Measurements from ENCODE around the gene LIMK2. TPM values are rescaled to one million over a fixed set of nuclear protein-coding genes. Genes with fewer than 3 reads are reported as not detected.
"Not testable (repeated sequence)": the region's sequence is repeated elsewhere in the genome, so short reads cannot be mapped to it uniquely, and the experiment has no call there.

Gene LIMK2
- total and polyA plus RNA-seq, 2 donors = 21.6 to 32.6 TPM

- Histone ChIP-seq H3K4me1 (ENCODE audit: control insufficient read depth in 2 of 2, insufficient read depth in 2 of 2, low read length in 2 of 2) (peaks cover 5 to 8% of the 10 kb centered on the region in 2 donors), H3K27me3 (ENCODE audit: control insufficient read depth in 2 of 2, insufficient read depth in 1 of 2, low read length in 1 of 2) (no peaks in the 10 kb centered on the region), H3K27ac (ENCODE audit: low read depth in 1 of 2, low read length in 1 of 2) (no peak overlapping the region), H3K36me3 (ENCODE audit: control insufficient read depth in 2 of 2, insufficient read depth in 2 of 2, low read length in 1 of 2) (peaks cover 18 to 20% of the 10 kb centered on the region in 2 donors), H3K9me3 (ENCODE audit: control insufficient read depth in 2 of 2, insufficient read depth in 1 of 2, low read length in 1 of 2) (no peaks in the 10 kb centered on the region), H3K4me3 (ENCODE audit: low read length in 2 of 2) (no peak overlapping the region)
- DNase-seq (ENCODE audit: low read depth in 6 of 9, low spot score in 9 of 9) = no peak
- WGBS = 98% methylated on average over 5 of the region's 5 CpGs
These were observed 10.6 kb downstream of the LIMK2 start for GRCh38 chr22:31222736-31223135.

GRCh38 chr22:31223786-31224191 lies 11.7 kb downstream of the LIMK2 start:
- Histone ChIP-seq H3K4me1 (ENCODE audit: control insufficient read depth in 2 of 2, insufficient read depth in 2 of 2, low read length in 2 of 2) (peaks cover 2 to 5% of the 10 kb centered on the region in 2 donors), H3K4me3 (ENCODE audit: low read length in 2 of 2) (no peak overlapping the region), H3K27me3 (ENCODE audit: control insufficient read depth in 2 of 2, insufficient read depth in 1 of 2, low read length in 1 of 2) (no peaks in the 10 kb centered on the region), H3K27ac (ENCODE audit: low read depth in 1 of 2, low read length in 1 of 2) (no peak overlapping the region), H3K36me3 (ENCODE audit: control insufficient read depth in 2 of 2, insufficient read depth in 2 of 2, low read length in 1 of 2) (peaks cover 17 to 22% of the 10 kb centered on the region in 2 donors), H3K9me3 (ENCODE audit: control insufficient read depth in 2 of 2, insufficient read depth in 1 of 2, low read length in 1 of 2) (no peaks in the 10 kb centered on the region)
- WGBS = 94% methylated on average over 3 of the region's 3 CpGs
- DNase-seq (ENCODE audit: low read depth in 6 of 9, low spot score in 9 of 9) = no peak

- H3K27me3 ChIP-seq (ENCODE audit: control insufficient read depth in 2 of 2, insufficient read depth in 1 of 2, low read length in 1 of 2); H3K4me3 ChIP-seq (ENCODE audit: low read length in 2 of 2); H3K27ac ChIP-seq (ENCODE audit: low read depth in 1 of 2, low read length in 1 of 2); H3K9me3 ChIP-seq (ENCODE audit: control insufficient read depth in 2 of 2, insufficient read depth in 1 of 2, low read length in 1 of 2); DNase-seq (ENCODE audit: low read depth in 6 of 9, low spot score in 9 of 9): not testable (repeated sequence)
- peaks cover 14 to 23% of the 10 kb centered on the region in 2 donors for H3K36me3 ChIP-seq (ENCODE audit: control insufficient read depth in 2 of 2, insufficient read depth in 2 of 2, low read length in 1 of 2)
- peaks cover 2 to 14% of the 10 kb centered on the region in 2 donors for H3K4me1 ChIP-seq (ENCODE audit: control insufficient read depth in 2 of 2, insufficient read depth in 2 of 2, low read length in 2 of 2)
- 97% methylated on average over 4 of the region's 4 CpGs for WGBS
These were observed 12.6 kb downstream of the LIMK2 start for GRCh38 chr22:31224691-31225090.

GRCh38 chr22:31227186-31227585 lies 15.1 kb downstream of the LIMK2 start:
- no peak overlapping the region for H3K27ac ChIP-seq (ENCODE audit: low read depth in 1 of 2, low read length in 1 of 2)
- no peaks in the 10 kb centered on the region for H3K27me3 ChIP-seq (ENCODE audit: control insufficient read depth in 2 of 2, insufficient read depth in 1 of 2, low read length in 1 of 2)
- H3K36me3 ChIP-seq (ENCODE audit: control insufficient read depth in 2 of 2, insufficient read depth in 2 of 2, low read length in 1 of 2) = peaks cover 14 to 20% of the 10 kb centered on the region in 2 donors
- no peak overlapping the region for H3K4me3 ChIP-seq (ENCODE audit: low read length in 2 of 2)
- H3K4me1 ChIP-seq (ENCODE audit: control insufficient read depth in 2 of 2, insufficient read depth in 2 of 2, low read length in 2 of 2) = peaks cover 2 to 26% of the 10 kb centered on the region in 2 donors
- no peaks in the 10 kb centered on the region for H3K9me3 ChIP-seq (ENCODE audit: control insufficient read depth in 2 of 2, insufficient read depth in 1 of 2, low read length in 1 of 2)
- WGBS = 100% methylated on average over 1 of the region's 1 CpG
- DNase-seq (ENCODE audit: low read depth in 6 of 9, low spot score in 9 of 9) = no peak

GRCh38 chr22:31229402-31230079 lies 17.4 kb downstream of the LIMK2 start:
- Histone ChIP-seq H3K36me3 (ENCODE audit: control insufficient read depth in 2 of 2, insufficient read depth in 2 of 2, low read length in 1 of 2) (peaks cover 14 to 32% of the 10 kb centered on the region in 2 donors), H3K4me3 (ENCODE audit: low read length in 2 of 2) (no peak overlapping the region), H3K4me1 (ENCODE audit: control insufficient read depth in 2 of 2, insufficient read depth in 2 of 2, low read length in 2 of 2) (peaks cover 2 to 24% of the 10 kb centered on the region in 2 donors), H3K27me3 (ENCODE audit: control insufficient read depth in 2 of 2, insufficient read depth in 1 of 2, low read length in 1 of 2) (no peaks in the 10 kb centered on the region), H3K9me3 (ENCODE audit: control insufficient read depth in 2 of 2, insufficient read depth in 1 of 2, low read length in 1 of 2) (no peaks in the 10 kb centered on the region), H3K27ac (ENCODE audit: low read depth in 1 of 2, low read length in 1 of 2) (peak overlapping the region; percentile 77 to 90)
- peak in 3 of 9 donors; percentile 45 to 70 (median 53) for DNase-seq (ENCODE audit: low read depth in 6 of 9, low spot score in 9 of 9)
- WGBS = 40% methylated on average over 3 of the region's 3 CpGs

GRCh38 chr22:31230155-31230870 lies 18.2 kb downstream of the LIMK2 start:
- DNase-seq (ENCODE audit: low read depth in 6 of 9, low spot score in 9 of 9) = no peak
- Histone ChIP-seq H3K27ac (ENCODE audit: low read depth in 1 of 2, low read length in 1 of 2) (peak overlapping the region in 1 of 2 donors; percentile 90), H3K27me3 (ENCODE audit: control insufficient read depth in 2 of 2, insufficient read depth in 1 of 2, low read length in 1 of 2) (no peaks in the 10 kb centered on the region), H3K9me3 (ENCODE audit: control insufficient read depth in 2 of 2, insufficient read depth in 1 of 2, low read length in 1 of 2) (no peaks in the 10 kb centered on the region), H3K4me1 (ENCODE audit: control insufficient read depth in 2 of 2, insufficient read depth in 2 of 2, low read length in 2 of 2) (peaks cover 2 to 24% of the 10 kb centered on the region in 2 donors), H3K4me3 (ENCODE audit: low read length in 2 of 2) (no peak overlapping the region), H3K36me3 (ENCODE audit: control insufficient read depth in 2 of 2, insufficient read depth in 2 of 2, low read length in 1 of 2) (peaks cover 14 to 28% of the 10 kb centered on the region in 2 donors)
- whole genome bisulfite sequencing = 86% methylated on average over 6 of the region's 6 CpGs

- no peaks in the 10 kb centered on the region for H3K9me3 ChIP-seq (ENCODE audit: control insufficient read depth in 2 of 2, insufficient read depth in 1 of 2, low read length in 1 of 2)
- H3K4me1 ChIP-seq (ENCODE audit: control insufficient read depth in 2 of 2, insufficient read depth in 2 of 2, low read length in 2 of 2) = peaks cover 2 to 24% of the 10 kb centered on the region in 2 donors
- H3K4me3 ChIP-seq (ENCODE audit: low read length in 2 of 2) = no peak overlapping the region
- 51% methylated on average over 3 of the region's 3 CpGs for WGBS
- peak overlapping the region; percentile 25 to 90 for H3K27ac ChIP-seq (ENCODE audit: low read depth in 1 of 2, low read length in 1 of 2)
- peak in 8 of 9 donors; percentile 44 to 82 (median 62) for DNase-seq (ENCODE audit: low read depth in 6 of 9, low spot score in 9 of 9)
- H3K36me3 ChIP-seq (ENCODE audit: control insufficient read depth in 2 of 2, insufficient read depth in 2 of 2, low read length in 1 of 2) = peaks cover 8 to 25% of the 10 kb centered on the region in 2 donors
- no peaks in the 10 kb centered on the region for H3K27me3 ChIP-seq (ENCODE audit: control insufficient read depth in 2 of 2, insufficient read depth in 1 of 2, low read length in 1 of 2)
These were observed 18.9 kb downstream of the LIMK2 start for GRCh38 chr22:31230871-31231621.

GRCh38 chr22:31233001-31233400 lies 20.9 kb downstream of the LIMK2 start:
- H3K9me3 ChIP-seq (ENCODE audit: control insufficient read depth in 2 of 2, insufficient read depth in 1 of 2, low read length in 1 of 2) = no peaks in the 10 kb centered on the region
- no peak overlapping the region for H3K4me3 ChIP-seq (ENCODE audit: low read length in 2 of 2)
- WGBS = 69% methylated on average over 3 of the region's 3 CpGs
- no peak for DNase-seq (ENCODE audit: low read depth in 6 of 9, low spot score in 9 of 9)
- H3K27me3 ChIP-seq (ENCODE audit: control insufficient read depth in 2 of 2, insufficient read depth in 1 of 2, low read length in 1 of 2) = no peaks in the 10 kb centered on the region
- H3K4me1 ChIP-seq (ENCODE audit: control insufficient read depth in 2 of 2, insufficient read depth in 2 of 2, low read length in 2 of 2) = peaks cover 2 to 24% of the 10 kb centered on the region in 2 donors
- H3K27ac ChIP-seq (ENCODE audit: low read depth in 1 of 2, low read length in 1 of 2) = no peak overlapping the region
- peaks cover 0 to 20% of the 10 kb centered on the region in 2 donors for H3K36me3 ChIP-seq (ENCODE audit: control insufficient read depth in 2 of 2, insufficient read depth in 2 of 2, low read length in 1 of 2)
